ENCODE results near the gene CACNA1A. TPM values are rescaled to one million over a fixed set of nuclear protein-coding genes. Genes with fewer than 3 reads are reported as not detected.

Gene CACNA1A
- total RNA-seq, 8 experiments from 2014 or later = 1.9 to 23.0 (median 7.5) TPM

DNA sequence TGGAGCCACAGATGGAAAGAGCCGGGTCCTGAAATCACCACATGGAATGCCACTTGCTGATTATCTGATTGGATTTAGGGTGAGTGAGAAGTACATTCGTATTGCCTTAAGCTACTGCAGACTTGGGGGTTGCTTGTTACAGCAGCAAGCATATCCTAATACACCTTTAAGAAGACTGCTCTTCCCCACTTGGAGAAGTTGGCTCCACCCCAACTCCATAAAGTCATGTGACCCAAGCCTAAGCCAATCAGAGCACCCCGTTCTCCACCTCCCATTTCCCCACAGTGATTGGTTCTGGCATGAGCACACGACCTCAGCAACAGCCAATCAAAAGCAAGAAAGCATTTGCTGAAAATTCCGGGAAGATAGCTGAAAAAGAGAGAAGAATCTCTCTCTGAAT, 23.1 kb downstream of the CACNA1A start:
- WGBS, 10 experiments = 10 to 100% (median 77%) methylated on average over 1 to 4 of the region's 5 CpGs; no CpG with 5 or more reads in 1 of the 10 experiments

GRCh38 chr19:13478576-13478975, 27.7 kb downstream of the CACNA1A start:
- Histone ChIP-seq H3K4me3 (no peak overlapping the region), H3K4me1 (replicated peaks in 1 of 2) (no peaks in the 10 kb centered on the region), H3K27ac (no peak overlapping the region)
- in situ Hi-C loops (cut with MboI; ENCODE audit: low pct_unique_long_range_greater_than_20kb in 2 of 9, low sequenced_read_pairs in 9 of 9, unreplicated experiment in 9 of 9) = no loop called here
- WGBS, 10 experiments = 17 to 100% (median 92%) methylated on average over 1 to 2 of the region's 2 CpGs; no CpG with 5 or more reads in 5 of the 10 experiments
- ATAC-seq (replicated peaks in 6 of 8) = no peak

More for the DNA sequence above, 23.1 kb downstream of the CACNA1A start:
- Histone ChIP-seq H3K27ac (no peak overlapping the region), H3K4me1 (replicated peaks in 1 of 2) (no peaks in the 10 kb centered on the region), H3K4me3 (no peak overlapping the region)
- in situ Hi-C loops (cut with MboI; ENCODE audit: low pct_unique_long_range_greater_than_20kb in 2 of 9, low sequenced_read_pairs in 9 of 9, unreplicated experiment in 9 of 9) = no loop called here
- ATAC-seq (replicated peaks in 6 of 8) = no peak

DNA sequence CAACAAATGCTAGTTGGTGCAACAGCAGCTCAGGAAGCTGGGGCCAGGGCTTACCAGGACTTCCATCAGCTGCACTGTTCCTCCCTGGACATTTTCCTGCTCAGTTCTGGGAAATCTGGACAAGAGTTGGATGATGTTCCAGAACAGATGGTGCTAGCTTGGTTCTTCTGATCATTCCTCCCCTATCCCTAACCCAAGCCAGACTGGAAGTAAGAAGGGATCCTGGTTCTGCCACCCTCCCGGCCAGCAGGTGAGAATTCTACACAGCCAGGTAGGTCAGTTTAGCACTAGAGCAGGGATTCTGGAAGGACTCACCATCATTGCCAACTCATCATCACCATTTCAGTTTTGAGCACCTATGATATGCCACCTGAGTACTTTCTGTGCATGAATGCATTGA, 30.2 kb downstream of the CACNA1A start:
- no peak overlapping the region for H3K27ac ChIP-seq
- 17 to 100% (median 80%) methylated on average over 1 of the region's 1 CpG; no CpG with 5 or more reads in 5 of the 10 experiments for WGBS, 10 experiments
- H3K4me3 ChIP-seq = no peak overlapping the region
- no peaks in the 10 kb centered on the region for H3K4me1 ChIP-seq (replicated peaks in 1 of 2)
- ATAC-seq (replicated peaks in 6 of 8) = no peak
- in situ Hi-C loops (cut with MboI; ENCODE audit: low pct_unique_long_range_greater_than_20kb in 2 of 9, low sequenced_read_pairs in 9 of 9, unreplicated experiment in 9 of 9) = no loop called here

- in situ Hi-C loops (cut with MboI; ENCODE audit: low pct_unique_long_range_greater_than_20kb in 2 of 9, low sequenced_read_pairs in 9 of 9, unreplicated experiment in 9 of 9) = no loop called here
- Histone ChIP-seq H3K4me3 (no peak overlapping the region), H3K4me1 (replicated peaks in 1 of 2) (no peaks in the 10 kb centered on the region), H3K27ac (no peak overlapping the region)
- ATAC-seq (replicated peaks in 6 of 8) = no peak
Measured at GRCh38 chr19:13475044-13475443, 31.2 kb downstream of the CACNA1A start.

GRCh38 chr19:13466697-13467096, 39.6 kb downstream of the CACNA1A start:
- in situ Hi-C loops (cut with MboI; ENCODE audit: low pct_unique_long_range_greater_than_20kb in 2 of 9, low sequenced_read_pairs in 9 of 9, unreplicated experiment in 9 of 9) = no loop called here
- no peak overlapping the region for H3K27ac ChIP-seq
- no peak for ATAC-seq (replicated peaks in 6 of 8)
- 21 to 100% (median 72%) methylated on average over 1 to 5 of the region's 5 CpGs; no CpG with 5 or more reads in 2 of the 10 experiments for WGBS, 10 experiments
- no peaks in the 10 kb centered on the region for H3K4me1 ChIP-seq (replicated peaks in 1 of 2)
- H3K4me3 ChIP-seq = no peak overlapping the region

DNA sequence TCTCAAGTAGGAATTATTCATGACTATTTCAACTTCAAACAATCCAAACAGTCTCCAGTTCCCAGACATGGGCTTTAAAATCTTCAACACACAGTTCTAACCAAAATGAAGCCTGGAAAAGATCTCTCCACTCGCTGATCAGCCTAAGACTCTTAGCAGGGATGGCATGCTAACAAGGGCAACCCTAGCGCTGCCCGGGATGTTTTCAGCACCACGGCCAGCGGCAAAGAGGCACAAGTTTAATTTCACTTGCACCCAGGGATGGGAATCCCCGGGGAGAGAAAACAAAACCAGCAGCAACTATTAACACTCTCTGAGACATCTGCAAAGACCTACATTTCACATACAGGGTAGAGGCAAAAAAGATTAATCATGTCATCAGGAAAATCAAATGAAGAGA, 43.0 kb downstream of the CACNA1A start:
- Histone ChIP-seq H3K27ac (no peak overlapping the region), H3K4me3 (no peak overlapping the region), H3K4me1 (replicated peaks in 1 of 2) (peaks cover 11 to 18% of the 10 kb centered on the region in 2 donors)
- ATAC-seq (replicated peaks in 6 of 8) = peak in 1 of 8 experiments; percentile 14
- WGBS, 10 experiments = 0 to 40% (median 12%) methylated on average over 1 to 4 of the region's 6 CpGs; no CpG with 5 or more reads in 4 of the 10 experiments
- in situ Hi-C loops (cut with MboI; ENCODE audit: low pct_unique_long_range_greater_than_20kb in 2 of 9, low sequenced_read_pairs in 9 of 9, unreplicated experiment in 9 of 9) = no loop called here

- Histone ChIP-seq H3K4me3 (no peak overlapping the region), H3K4me1 (replicated peaks in 1 of 2) (peaks cover 11 to 18% of the 10 kb centered on the region in 2 donors), H3K27ac (no peak overlapping the region)
- WGBS, 10 experiments = 40 to 85% (median 60%) methylated on average over 1 to 10 of the region's 12 CpGs; no CpG with 5 or more reads in 2 of the 10 experiments
- in situ Hi-C loops (cut with MboI; ENCODE audit: low pct_unique_long_range_greater_than_20kb in 2 of 9, low sequenced_read_pairs in 9 of 9, unreplicated experiment in 9 of 9) = no loop called here
- no peak for ATAC-seq (replicated peaks in 6 of 8)
Measured at GRCh38 chr19:13461536-13461935, 44.7 kb downstream of the CACNA1A start.

GRCh38 chr19:13460045-13460444, 46.2 kb downstream of the CACNA1A start:
- no peak for ATAC-seq (replicated peaks in 6 of 8)
- WGBS, 10 experiments = 0 to 43% (median 10%) methylated on average over 1 to 6 of the region's 7 CpGs; no CpG with 5 or more reads in 3 of the 10 experiments
- Histone ChIP-seq H3K4me1 (replicated peaks in 1 of 2) (peaks cover 11 to 18% of the 10 kb centered on the region in 2 donors), H3K27ac (no peak overlapping the region), H3K4me3 (no peak overlapping the region)
- in situ Hi-C loops (cut with MboI; ENCODE audit: low pct_unique_long_range_greater_than_20kb in 2 of 9, low sequenced_read_pairs in 9 of 9, unreplicated experiment in 9 of 9) = no loop called here

DNA sequence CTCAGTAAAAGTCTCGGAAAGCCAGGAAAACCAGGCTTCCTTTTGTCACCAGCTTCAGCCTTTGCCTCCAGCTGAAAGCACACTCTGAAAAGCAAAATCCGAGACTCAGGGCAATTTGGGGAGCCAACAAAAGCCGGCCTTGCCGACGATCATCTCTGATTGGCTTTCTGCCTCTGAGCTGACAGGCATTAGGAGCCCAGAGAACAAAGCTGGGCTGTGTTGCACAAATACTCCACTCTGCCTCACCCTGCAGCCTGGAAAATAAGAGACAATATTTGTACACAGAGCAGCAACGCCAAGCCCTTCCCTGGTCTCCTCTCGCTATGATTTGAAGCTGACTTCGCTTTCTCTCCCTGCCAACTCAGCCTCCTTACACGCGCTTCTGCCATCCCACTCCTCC, 46.9 kb downstream of the CACNA1A start:
- H3K4me1 ChIP-seq (replicated peaks in 1 of 2) = peaks cover 11 to 18% of the 10 kb centered on the region in 2 donors
- in situ Hi-C loops (cut with MboI; ENCODE audit: low pct_unique_long_range_greater_than_20kb in 2 of 9, low sequenced_read_pairs in 9 of 9, unreplicated experiment in 9 of 9) = no loop called here
- H3K27ac ChIP-seq = peak overlapping the region in 1 of 2 donors; percentile 2
- no peak overlapping the region for H3K4me3 ChIP-seq
- ATAC-seq (replicated peaks in 6 of 8) = peak in 5 of 8 experiments; percentile 63 to 76 (median 73)
- 0 to 84% (median 46%) methylated on average over 1 to 9 of the region's 10 CpGs; no CpG with 5 or more reads in 4 of the 10 experiments for WGBS, 10 experiments

DNA sequence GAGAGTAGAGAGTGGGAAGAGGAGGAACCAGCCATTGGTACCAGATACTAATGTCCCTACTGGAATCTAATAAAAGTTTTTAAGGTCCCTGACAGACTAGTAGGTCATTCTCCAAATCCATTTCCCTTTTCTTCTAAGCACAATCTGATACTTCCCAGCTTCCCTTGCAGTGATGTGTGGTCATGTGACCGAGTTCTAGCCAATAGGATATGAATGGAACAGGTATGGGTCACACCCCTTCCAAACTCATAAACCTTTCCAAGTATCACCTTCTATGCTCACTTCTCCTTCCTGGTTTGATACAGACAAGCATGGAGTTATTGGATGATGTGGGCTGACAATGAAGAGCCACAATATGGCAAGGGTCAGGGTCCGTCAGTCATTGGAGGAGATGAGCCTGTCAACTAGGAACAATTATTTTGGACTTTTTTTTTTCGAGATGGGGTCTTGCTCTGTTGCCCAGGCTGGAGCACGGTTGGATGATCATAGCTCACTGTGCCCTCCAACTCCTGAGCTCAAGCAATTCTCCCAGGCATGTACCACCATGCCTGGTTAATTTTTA, 54.8 kb downstream of the CACNA1A start:
- H3K4me3 ChIP-seq = no peak overlapping the region
- H3K27ac ChIP-seq = no peak overlapping the region
- no peak for ATAC-seq (replicated peaks in 6 of 8)
- no peaks in the 10 kb centered on the region for H3K4me1 ChIP-seq (replicated peaks in 1 of 2)
- 28 to 100% (median 37%) methylated on average over 2 to 3 of the region's 4 CpGs; no CpG with 5 or more reads in 5 of the 10 experiments for WGBS, 10 experiments
- in situ Hi-C loops (cut with MboI; ENCODE audit: low pct_unique_long_range_greater_than_20kb in 2 of 9, low sequenced_read_pairs in 9 of 9, unreplicated experiment in 9 of 9) = no loop called here

- 0 to 100% (median 91%) methylated on average over 1 to 6 of the region's 6 CpGs for WGBS, 10 experiments
- in situ Hi-C loops (cut with MboI; ENCODE audit: low pct_unique_long_range_greater_than_20kb in 2 of 9, low sequenced_read_pairs in 9 of 9, unreplicated experiment in 9 of 9) = loop anchor here in 1 of 9 experiments (25.0 kb wide), 1 partner anchor 161 kb away; no protein-coding TSS in a partner anchor
- no peak overlapping the region for H3K4me3 ChIP-seq
- no peak for ATAC-seq (replicated peaks in 6 of 8)
- H3K4me1 ChIP-seq (replicated peaks in 1 of 2) = no peaks in the 10 kb centered on the region
- H3K27ac ChIP-seq = no peak overlapping the region
Measured at GRCh38 chr19:13447978-13448377, 58.3 kb downstream of the CACNA1A start.

- no peak overlapping the region for H3K4me3 ChIP-seq
- H3K27ac ChIP-seq = no peak overlapping the region
- 4 to 100% (median 44%) methylated on average over 1 to 10 of the region's 10 CpGs for WGBS, 10 experiments
- ATAC-seq (replicated peaks in 6 of 8) = peak in 2 of 8 experiments; percentile 25 to 26
- in situ Hi-C loops (cut with MboI; ENCODE audit: low pct_unique_long_range_greater_than_20kb in 2 of 9, low sequenced_read_pairs in 9 of 9, unreplicated experiment in 9 of 9) = loop anchor here in 1 of 9 experiments (25.0 kb wide), 1 partner anchor 155 kb away; no protein-coding TSS in a partner anchor
- no peaks in the 10 kb centered on the region for H3K4me1 ChIP-seq (replicated peaks in 1 of 2)
Measured at GRCh38 chr19:13441810-13442512, 64.3 kb downstream of the CACNA1A start.

- no peak for ATAC-seq (replicated peaks in 6 of 8)
- Histone ChIP-seq H3K4me1 (replicated peaks in 1 of 2) (no peaks in the 10 kb centered on the region), H3K4me3 (no peak overlapping the region), H3K27ac (no peak overlapping the region)
- WGBS, 10 experiments = 29 to 90% (median 81%) methylated on average over 1 to 6 of the region's 6 CpGs
- in situ Hi-C loops (cut with MboI; ENCODE audit: low pct_unique_long_range_greater_than_20kb in 2 of 9, low sequenced_read_pairs in 9 of 9, unreplicated experiment in 9 of 9) = loop anchor here in 1 of 9 experiments (25.0 kb wide), 1 partner anchor 151 kb away; no protein-coding TSS in a partner anchor
Measured at GRCh38 chr19:13437919-13438618, 68.2 kb downstream of the CACNA1A start.
